ENCODE results near the gene ALKBH2. TPM values are rescaled to one million over a fixed set of nuclear protein-coding genes. Genes with fewer than 3 reads are reported as not detected.

Gene ALKBH2
- polyA plus RNA-seq, 3 donors: 3.7 to 13.0 (median 4.5) TPM

- no CpG with 5 or more reads among the region's 4 CpGs for WGBS (ENCODE audit: insufficient coverage)
- no peak overlapping the region for H3K4me3 ChIP-seq (replicated peaks in 1 of 3; ENCODE audit: low read depth in 2 of 3, low read length in 3 of 3)
- H3K79me2 ChIP-seq (ENCODE audit: insufficient read depth, low read length): no peaks in the 10 kb centered on the region
- H3K27ac Mint-ChIP-seq: no peak overlapping the region
- TF ChIP-seq CTCF (IDR thresholded peaks at IDR 0.05): no peak
- H3K27ac ChIP-seq (ENCODE audit: low read depth in 1 of 2, low read length in 2 of 2): no peak overlapping the region
- intact Hi-C loops (cut with micrococcal nuclease): no loop called here
- H3K27me3 Mint-ChIP-seq (ENCODE audit: low read depth in 3 of 3): peaks cover 0 to 5% (median 2%) of the 10 kb centered on the region in 3 donors
- H2AFZ ChIP-seq (ENCODE audit: insufficient read depth, low read depth, low read length, poor library complexity, severe bottlenecking): no peak overlapping the region
- H3K4me1 Mint-ChIP-seq: peaks cover 8% of the 10 kb centered on the region
- peaks cover 0 to 1% of the 10 kb centered on the region in 2 donors for H3K36me3 Mint-ChIP-seq
- H3K27me3 ChIP-seq (ENCODE audit: control insufficient read depth in 2 of 2, insufficient read depth in 2 of 2, low read length in 2 of 2): no peaks in the 10 kb centered on the region
- H4K20me1 ChIP-seq (ENCODE audit: insufficient read depth, low read length): no peaks in the 10 kb centered on the region
- H3K9me3 ChIP-seq (replicated peaks in 1 of 2; ENCODE audit: control insufficient read depth in 1 of 2, insufficient read depth in 1 of 2, low read length in 2 of 2): no peaks in the 10 kb centered on the region
- H3K4me3 Mint-ChIP-seq: no peak overlapping the region
- no peak overlapping the region for H3K4me2 ChIP-seq (replicated peaks; ENCODE audit: extremely low read depth, low read length, poor library complexity, severe bottlenecking)
- H3K4me1 ChIP-seq (ENCODE audit: control insufficient read depth in 1 of 2, insufficient read depth in 2 of 2, low read length in 2 of 2): peaks cover 0 to 7% of the 10 kb centered on the region in 2 donors
- no peaks in the 10 kb centered on the region for H3K36me3 ChIP-seq (replicated peaks in 1 of 2; ENCODE audit: control insufficient read depth in 1 of 2, insufficient read depth in 2 of 2, low read length in 2 of 2)
- H3K9me3 Mint-ChIP-seq: no peaks in the 10 kb centered on the region
- H3K9ac ChIP-seq (ENCODE audit: insufficient read depth, low read length, poor library complexity, severe bottlenecking): no peak overlapping the region
- no peak for DNase-seq
Observed at GRCh38 chr12:109120557-109120956, 27.3 kb upstream of the ALKBH2 start.

- Histone ChIP-seq H3K9me3 (replicated peaks in 1 of 2; ENCODE audit: control insufficient read depth in 1 of 2, insufficient read depth in 1 of 2, low read length in 2 of 2) (no peaks in the 10 kb centered on the region), H3K4me1 (ENCODE audit: control insufficient read depth in 1 of 2, insufficient read depth in 2 of 2, low read length in 2 of 2) (peaks cover 0 to 8% of the 10 kb centered on the region in 2 donors), H3K36me3 (replicated peaks in 1 of 2; ENCODE audit: control insufficient read depth in 1 of 2, insufficient read depth in 2 of 2, low read length in 2 of 2) (no peaks in the 10 kb centered on the region), H3K4me2 (replicated peaks; ENCODE audit: extremely low read depth, low read length, poor library complexity, severe bottlenecking) (no peak overlapping the region), H2AFZ (ENCODE audit: insufficient read depth, low read depth, low read length, poor library complexity, severe bottlenecking) (no peak overlapping the region), H3K9ac (ENCODE audit: insufficient read depth, low read length, poor library complexity, severe bottlenecking) (no peak overlapping the region), H3K4me3 (replicated peaks in 1 of 3; ENCODE audit: low read depth in 2 of 3, low read length in 3 of 3) (no peak overlapping the region), H3K27me3 (ENCODE audit: control insufficient read depth in 2 of 2, insufficient read depth in 2 of 2, low read length in 2 of 2) (no peaks in the 10 kb centered on the region), H3K79me2 (ENCODE audit: insufficient read depth, low read length) (no peaks in the 10 kb centered on the region), H3K27ac (ENCODE audit: low read depth in 1 of 2, low read length in 2 of 2) (no peak overlapping the region), H4K20me1 (ENCODE audit: insufficient read depth, low read length) (no peaks in the 10 kb centered on the region)
- Mint-ChIP-seq H3K36me3 (peaks cover 0 to 1% of the 10 kb centered on the region in 2 donors), H3K27me3 (ENCODE audit: low read depth in 3 of 3) (peaks cover 0 to 5% (median 2%) of the 10 kb centered on the region in 3 donors), H3K27ac (no peak overlapping the region), H3K4me1 (peaks cover 11% of the 10 kb centered on the region), H3K4me3 (no peak overlapping the region), H3K9me3 (no peaks in the 10 kb centered on the region)
- intact Hi-C loops (cut with micrococcal nuclease): no loop called here
- TF ChIP-seq CTCF (IDR thresholded peaks at IDR 0.05): no peak
- DNase-seq: no peak
- no CpG with 5 or more reads among the region's 2 CpGs for WGBS (ENCODE audit: insufficient coverage)
Observed at GRCh38 chr12:109120095-109120494, 26.8 kb upstream of the ALKBH2 start.
